Activated naive CD4-positive, alpha-beta T cell treated with anti-CD3 and anti-CD28 coated beads, Interleukin-2, amount 50 U/mL, for 16 hours (primary cell): ENCODE data around the gene KCNAB1.
A peak's percentile ranks its signal among the peaks of the same experiment; 100 is the strongest.
"Not testable (repeated sequence)": the region's sequence is repeated elsewhere in the genome, so short reads cannot be mapped to it uniquely, and the experiment has no call there.

Experiments
- DNase-seq: peaks from one replicate; pipeline ENCODE4 v3.0.0-alpha.2; 2020

Gene KCNAB1

DNA sequence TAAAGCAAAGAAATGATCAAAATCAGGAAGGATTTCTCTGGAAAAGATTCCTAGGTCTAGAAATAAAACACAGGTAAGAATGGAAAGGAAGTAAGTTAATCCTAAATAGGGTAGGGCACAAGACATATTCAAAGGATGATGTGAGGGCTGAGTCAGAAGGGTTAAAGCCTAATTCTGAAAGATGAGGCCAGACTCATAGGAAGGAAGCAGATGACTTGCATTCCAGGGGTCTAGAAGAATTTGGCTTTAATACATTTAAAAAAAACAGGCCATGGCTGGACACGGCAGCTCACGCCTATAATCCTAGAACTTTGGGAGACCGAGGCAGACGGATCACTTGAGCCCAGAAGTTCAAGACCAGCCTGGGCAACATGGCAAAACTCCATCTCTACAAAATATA, 431.4 kb downstream of the KCNAB1 start:
- no peak for DNase-seq

DNA sequence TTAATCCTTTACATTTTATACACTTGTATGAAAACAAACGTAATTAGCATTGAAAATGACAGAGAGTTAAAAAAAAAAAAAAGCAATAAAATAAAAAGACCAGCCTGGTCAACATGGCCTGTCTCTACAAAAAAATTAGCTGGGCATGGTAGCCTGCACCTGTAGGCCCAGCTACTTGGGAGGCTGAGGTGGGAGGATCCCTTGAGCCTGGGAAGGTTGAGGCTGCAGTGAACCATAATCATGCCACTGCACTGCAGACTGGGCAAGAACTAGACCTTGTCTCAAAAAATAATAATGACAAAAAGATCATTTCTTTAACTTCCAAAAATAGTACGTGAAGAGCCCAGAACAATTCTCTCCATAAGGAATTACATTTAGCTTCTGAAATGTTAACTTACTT, 432.6 kb downstream of the KCNAB1 start:
- DNase-seq = no peak

DNA sequence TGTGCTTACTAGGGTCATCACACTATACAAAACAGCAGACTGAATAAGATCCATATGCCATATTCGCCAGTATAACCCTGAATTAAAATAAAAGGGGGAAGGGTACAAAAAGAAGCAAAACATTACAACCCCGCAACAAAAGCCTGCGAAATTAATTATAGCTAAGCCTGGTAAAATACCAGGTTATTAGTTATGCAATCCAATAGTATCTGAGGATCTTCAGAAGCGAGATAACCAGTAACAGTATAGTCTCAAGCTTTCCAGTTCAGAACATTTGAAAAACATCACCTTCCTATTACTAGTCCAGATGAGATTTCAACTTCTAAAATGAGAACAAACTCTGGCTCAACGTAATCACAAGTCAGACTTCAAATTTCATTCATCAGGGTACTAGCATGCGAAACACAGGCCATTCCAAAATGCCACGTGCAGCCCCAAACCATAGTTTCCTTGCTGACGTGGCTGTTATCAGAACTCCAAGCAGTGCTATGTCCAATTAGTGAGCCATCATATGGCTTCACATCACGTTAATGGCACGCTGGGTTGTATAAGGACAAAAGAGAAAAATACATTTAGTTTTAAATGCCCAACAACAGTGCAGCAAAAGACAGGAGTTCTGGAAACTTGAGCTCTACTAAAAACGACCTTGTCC, 433.5 kb downstream of the KCNAB1 start:
- no peak for DNase-seq

DNA sequence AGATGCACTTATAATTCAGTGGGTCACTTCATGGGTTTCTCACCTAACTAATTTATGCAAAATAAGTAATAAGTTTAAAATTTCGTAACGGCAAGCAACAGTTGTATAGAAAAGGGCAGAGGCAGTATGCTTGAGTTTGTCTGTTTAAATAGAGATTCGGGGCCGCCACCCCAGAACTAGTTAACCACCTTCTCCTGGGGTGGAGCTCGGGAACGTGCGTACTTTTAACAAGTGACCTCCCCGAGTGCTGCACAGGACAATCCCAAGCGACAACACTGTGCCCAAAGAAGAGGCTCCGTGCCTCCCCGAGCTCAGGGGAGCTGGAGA, 434.1 kb downstream of the KCNAB1 start:
- no peak for DNase-seq

DNA sequence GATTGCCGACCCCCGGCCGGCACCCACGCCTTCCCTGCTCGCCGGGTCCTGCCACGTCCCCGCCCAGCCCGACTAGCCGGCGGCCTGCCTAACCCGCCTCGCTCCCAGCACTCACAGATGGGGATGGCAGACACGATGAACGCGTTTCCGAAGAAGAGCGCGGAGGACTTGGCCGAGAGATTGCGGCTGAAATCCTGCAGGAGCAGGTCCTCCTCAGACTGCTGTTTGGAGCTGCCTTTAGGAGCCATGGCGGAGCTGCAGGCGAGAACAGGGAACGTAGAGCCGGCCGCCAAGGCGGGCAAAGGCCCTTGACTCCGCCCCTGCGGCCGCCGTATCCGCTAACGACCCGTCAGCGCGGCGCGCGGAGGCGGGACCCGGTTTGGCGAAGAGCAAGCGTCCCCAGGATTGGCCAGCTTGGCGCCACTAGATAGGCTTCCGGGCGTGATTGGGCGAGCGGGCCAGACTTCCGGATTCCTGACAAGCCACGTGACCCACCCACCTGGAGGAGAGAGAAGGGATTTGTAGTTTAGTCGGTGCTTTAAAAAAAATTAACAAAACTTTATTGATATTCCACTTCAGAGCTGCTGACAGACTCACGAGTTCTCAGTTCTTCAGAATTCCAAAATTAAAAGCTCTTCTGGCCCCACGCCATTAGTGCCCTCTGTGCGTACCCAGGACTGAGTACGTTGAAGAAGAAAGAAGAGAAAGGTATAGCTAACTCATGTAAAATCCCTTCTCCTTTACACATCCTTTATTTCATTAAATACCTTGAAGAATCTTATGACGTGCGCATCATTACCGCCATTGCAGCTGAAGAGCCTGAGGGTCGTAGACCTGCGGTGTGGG, 434.7 kb downstream of the KCNAB1 start, which contains the start of gene SSR3:
Gene SSR3 (minus strand): TSS at position 276 of the 846 bp plus-strand sequence. CDS start 28 bp downstream, at position 248.
- peak; percentile 100 for DNase-seq

DNA sequence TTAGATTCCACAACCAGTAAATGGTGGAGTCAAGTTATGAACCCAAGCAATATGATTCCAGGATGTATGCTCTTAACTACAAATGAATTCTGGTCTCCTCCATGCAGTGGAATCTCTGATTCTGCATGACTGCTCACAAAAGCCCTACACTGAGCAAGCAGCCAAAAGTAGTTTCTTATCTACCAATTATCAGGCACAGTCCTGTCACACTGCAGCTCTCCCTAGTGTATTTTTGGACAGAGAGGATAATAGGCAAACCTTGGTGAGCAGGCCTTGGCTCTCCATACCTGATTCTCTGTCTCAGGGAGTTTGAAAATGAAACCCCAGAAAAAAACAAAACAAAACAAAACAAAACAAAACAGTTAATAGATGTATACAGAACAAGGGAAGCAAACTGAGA, 438.0 kb downstream of the KCNAB1 start:
- no peak for DNase-seq

DNA sequence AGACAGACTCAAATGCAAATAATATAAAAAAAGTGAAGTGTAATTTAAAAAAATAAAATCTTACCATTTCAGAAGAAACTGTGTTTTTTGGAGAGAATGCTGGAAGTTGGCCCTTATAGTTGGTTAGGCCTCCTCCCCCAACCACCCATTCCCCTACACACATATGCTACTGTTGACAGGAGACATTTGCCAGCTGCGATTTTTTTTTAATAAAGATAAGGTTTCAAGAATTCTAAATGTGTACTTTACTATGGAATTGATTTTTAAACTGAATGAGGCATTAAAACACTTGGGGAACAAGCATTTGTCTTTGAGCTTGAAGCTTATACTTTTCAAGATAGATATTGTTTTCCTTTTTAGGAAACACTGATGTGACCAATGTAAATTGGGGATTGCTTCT, 438.9 kb downstream of the KCNAB1 start:
- no peak for DNase-seq

DNA sequence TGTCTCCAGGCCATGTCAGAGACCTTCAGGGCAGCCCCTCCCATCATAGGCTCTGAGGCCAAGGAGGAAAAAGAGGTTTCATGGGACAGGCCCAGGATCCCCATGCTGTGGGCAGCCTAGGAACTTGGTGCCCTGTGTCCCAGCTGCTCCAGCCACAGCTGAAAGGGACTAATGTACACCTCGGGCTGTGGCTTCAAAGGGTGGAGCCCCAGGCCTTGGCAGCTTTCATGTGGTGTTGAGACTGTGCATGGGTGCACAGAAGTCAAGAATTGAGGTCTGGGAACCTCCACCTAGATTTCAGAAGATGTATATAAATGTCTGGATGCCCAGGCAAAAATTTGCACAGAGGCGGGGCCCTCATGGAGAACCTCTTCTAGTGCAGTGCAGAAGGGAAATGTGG, 441.2 kb downstream of the KCNAB1 start:
- DNase-seq = no peak

DNA sequence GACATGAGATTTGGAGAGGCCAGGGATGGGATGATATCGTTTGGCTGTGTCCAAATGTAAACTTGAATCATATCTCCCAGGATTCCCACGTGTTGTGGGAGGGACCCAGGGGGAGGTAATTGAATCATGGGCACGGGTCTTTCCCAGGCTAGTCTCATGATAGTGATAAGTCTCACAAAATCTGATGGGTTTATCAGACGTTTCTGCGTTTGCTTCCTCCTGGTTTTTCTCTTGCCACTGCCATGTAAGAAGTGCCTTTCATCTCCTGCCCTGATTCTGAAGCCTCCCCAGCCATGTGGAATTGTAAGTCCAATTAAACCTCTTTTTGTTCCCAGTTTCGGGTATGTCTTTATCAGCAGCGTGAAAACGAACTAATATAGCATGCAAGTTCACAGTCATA, 442.1 kb downstream of the KCNAB1 start:
- DNase-seq = not testable (repeated sequence)

DNA sequence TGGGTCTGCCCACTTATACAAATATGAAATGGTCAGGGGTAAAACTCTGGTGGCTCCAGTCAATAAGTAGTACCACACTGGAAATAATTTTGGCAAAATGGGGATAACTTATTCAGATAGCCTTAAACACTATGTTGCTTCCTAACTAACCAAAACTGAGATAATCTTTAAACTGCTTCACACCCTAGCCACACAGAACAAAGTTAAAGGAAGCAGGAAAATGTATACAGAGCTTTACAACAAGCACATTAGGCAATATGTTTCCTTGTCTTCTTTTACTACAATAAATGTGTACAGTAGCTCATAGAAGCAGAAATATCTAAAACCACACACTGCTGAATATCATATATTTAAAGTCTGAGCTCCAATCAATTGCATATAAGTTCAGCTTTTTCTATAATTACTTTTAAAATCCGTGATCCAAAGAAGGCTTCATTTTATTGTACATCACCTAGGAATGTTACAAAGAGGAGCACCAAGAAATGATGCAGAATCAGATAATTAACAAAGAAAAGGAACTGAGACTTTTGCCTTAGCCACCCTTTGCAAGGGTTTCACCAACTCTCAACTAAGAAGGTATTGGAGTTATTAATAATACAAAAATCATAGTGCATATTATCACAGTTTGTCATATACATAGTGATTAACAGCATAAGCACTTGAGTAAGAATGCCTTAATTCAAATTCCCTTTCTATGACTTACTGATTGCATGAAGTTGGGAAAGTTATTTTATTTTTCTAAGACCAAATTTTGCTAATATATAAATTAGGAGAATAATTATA, 443.7 kb downstream of the KCNAB1 start:
- DNase-seq = no peak

DNA sequence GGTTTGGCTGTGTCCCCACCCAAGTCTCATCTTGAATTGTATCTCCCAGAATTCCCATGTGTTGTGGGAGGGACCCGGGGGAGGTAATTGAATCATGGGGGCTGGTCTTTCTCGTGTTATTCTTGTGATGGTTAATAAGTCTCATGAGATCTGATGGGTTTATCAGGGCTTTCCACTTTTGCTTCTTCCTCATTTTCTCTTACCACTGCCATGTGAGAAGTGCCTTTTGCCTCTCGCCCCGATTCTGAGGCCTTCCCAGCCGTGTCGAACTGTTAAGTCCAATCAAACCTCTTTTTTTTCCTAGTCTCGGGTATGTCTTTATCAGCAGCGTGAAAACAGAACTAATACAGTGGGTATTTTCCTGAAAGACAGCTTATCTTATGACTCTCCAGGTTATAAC, 448.6 kb downstream of the KCNAB1 start:
- not testable (repeated sequence) for DNase-seq

DNA sequence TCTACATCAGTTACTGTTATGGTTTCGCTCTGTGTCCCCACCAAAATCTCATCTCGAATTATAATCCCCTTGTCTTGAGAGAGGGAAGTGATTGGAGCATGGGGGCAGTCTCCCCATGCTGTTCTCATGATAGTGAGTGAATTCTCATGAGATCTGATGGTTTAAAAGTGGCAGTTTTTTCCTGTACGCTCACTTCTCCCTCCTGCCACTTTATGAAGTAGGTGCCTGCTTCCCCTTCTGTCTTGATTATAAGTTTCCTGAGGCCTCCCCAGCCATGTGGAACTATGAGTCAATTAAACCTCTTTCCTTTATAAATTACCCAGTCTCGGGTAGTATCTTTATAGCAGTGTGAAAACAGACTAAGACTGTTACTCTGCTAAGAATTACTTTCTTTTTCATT, 449.5 kb downstream of the KCNAB1 start:
- not testable (repeated sequence) for DNase-seq

DNA sequence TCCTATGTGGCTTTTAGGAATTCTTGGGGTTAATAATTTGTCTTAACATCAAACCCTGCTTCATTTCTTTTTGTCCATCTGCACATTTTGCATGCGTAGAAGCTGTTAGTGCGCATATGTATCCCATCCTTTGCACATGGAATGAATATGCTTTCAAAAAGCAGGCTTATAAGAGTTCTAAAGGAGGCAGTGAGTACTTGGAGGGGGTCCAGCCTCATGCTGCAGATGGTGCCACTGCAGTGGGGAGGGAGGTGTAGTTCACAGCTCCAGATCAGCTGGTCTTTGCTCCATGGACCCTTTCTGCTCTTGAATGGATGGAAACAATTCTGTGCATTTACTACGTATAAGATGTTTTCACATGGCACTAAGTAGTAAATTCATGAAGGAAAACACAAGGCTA, 455.3 kb downstream of the KCNAB1 start:
- no peak for DNase-seq

DNA sequence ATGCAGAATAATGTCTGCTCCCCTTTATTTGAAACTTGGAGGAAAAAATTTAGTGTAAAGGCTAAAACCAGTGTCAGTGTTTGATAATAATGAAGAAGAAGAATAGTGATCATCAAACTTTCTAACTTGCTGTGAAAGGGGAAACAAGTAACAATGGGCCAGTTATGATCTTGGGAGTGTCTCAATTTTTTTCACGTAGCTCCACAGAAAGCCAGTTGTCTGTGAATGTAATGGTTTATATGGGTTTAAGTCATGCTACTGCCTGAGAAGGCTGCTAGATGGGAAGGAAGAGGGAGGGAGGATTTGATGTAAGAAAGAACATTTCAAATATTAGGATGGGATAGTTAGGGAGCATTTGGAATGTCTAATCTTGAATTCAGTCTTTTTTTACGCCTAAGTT, 455.7 kb downstream of the KCNAB1 start:
- no peak for DNase-seq

DNA sequence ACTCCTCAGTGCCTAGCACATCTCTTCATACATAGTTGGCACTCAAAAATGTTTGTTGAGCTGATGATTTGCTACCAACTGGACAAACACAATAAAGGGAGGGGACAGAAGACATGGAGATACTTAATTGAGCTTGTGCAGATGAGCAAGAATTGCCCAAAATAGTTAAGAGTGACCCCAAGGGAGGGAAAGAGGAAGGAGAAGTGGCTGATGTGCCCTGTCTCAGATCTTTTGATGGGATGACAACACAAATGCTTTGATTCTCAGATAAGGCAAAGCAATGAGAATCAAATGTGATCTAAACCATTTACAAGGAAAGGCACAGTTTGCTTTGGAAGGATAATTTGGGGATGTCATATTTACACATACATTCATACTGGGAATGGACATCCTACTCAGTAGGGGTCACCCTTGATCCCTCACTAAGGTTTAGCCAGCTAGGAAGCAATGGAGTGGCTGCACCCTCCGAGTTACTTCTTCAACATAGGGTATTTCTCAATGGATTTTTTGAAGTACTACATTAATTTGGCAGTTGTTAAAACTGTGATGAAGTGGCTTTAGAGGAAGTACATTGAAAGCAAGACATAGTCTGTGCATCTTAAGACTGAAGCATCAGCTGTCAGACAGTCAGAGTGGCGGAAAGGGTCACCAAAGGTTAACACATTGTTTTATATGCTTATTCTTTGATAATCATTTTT, 456.4 kb downstream of the KCNAB1 start:
- DNase-seq = no peak

DNA sequence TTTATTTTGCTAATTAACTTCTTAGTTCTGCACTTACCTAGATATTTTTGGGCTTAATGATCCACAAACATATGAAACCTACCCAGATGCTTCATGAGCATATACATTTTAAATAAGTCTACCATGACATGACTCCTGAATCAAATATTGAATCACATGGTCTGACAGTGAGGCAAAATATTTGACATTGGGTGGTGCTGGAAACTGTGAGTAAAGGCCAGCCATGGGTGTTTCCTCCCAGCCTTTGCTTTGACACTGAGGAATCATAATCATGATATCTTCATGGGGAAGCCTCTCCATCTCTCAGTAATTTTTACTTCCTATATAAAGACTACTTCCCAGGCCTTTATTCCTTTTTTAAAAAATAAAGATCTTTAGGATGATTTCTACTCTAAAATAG, 457.4 kb downstream of the KCNAB1 start:
- no peak for DNase-seq

DNA sequence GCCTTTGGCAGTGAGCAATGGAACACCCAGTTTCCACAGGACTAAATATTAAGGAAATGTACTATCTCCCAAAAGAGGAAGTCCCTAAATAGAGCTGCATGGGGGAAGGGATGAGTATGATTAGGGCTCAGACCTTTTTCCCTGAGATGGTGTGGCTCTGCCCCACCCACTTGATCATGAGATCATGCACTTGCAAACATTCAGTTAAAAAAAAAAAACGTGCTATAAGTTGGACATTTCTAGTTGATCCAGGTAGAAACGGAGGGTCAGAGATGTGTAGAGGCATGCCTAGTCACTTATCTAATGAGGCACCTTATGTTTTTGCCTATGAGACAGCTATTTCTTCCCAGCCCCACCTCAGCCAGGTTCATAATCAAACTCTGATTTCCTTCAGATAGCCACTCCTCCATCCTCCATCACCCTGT, 459.1 kb downstream of the KCNAB1 start:
- no peak for DNase-seq

DNA sequence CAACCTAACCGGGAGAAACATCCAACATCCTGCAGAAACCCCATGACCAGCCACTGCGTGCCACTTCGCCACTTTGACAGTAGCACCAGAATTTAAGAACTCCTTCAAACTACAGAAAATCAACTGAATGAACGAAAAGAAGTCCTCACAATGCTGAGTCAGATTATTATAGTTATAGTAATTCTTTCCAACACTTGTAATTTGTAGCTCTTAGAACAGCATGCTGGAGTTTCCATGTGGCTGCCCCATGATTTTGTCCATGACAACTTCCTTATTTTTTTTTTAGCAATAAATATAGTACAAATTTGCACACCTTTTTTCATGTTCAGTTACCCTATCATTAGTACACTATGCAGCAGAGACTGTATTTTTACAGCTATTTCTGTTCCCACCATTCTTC, 460.7 kb downstream of the KCNAB1 start:
- DNase-seq = no peak

DNA sequence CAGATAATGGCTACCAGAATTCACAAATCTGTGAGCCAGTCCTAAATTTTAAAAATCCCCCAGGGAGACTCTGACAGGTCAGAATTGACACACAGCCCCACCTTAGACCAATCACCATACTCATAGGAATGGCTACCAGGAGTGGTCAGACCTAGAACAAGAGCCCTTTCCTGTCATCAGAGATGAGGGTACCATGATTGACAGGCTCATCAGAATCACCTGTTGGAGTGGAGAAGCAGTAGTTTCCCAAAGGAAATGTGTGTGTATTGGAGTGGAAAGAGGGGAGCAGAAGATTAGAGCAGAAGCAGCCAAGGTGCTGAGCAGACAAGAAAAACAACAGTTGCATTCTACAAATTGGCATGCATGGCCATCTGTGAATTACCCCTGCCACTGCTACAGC, 461.6 kb downstream of the KCNAB1 start:
- no peak for DNase-seq

DNA sequence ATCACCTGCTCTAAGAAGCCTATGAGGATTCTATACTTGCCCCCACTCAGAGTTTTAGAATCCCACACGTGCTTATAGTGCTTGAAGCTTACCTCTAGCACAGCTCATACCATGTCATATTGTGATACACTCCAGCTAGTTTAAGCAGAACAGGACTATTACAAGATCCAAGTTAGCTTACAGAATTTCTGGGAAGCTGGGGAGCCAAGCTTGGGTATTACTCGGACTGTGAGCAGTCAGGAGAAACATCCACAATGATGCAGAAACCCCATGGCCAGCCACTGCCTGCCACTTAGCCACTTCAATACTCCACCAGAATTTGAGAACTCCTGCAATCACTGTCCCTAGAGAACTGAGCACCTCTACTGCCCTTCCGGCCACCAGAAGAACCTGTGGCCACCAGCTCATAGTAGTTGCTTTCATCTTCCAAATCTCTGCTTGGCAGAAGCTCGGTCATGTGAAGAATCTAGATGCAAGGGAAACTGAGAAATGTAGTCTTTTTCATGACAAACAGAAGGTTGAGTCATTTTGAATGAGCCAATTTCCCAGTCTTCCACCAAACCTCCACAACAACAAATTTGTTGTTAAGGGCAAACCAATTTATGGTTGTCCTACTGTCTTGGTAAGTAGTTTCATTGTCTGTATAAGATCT, 462.3 kb downstream of the KCNAB1 start:
- no peak for DNase-seq

DNA sequence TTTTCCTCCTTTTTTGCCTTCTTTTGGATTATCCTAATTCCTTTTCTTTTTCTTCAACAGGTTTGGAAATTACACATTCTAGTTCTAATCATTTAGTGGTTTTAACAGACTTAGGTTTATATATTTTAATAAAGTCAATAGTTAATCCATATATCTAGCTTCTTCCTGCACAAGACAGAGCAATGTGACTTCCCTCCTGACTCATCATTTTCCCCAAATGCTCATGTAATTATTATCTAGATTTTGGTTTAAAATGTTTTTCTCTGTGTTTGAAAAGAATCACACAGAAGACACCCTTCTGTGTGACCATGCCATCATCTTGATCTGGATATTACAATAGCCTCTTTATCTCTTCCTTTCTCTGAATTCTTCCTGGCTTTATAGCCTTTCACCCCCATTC, 463.1 kb downstream of the KCNAB1 start:
- no peak for DNase-seq

DNA sequence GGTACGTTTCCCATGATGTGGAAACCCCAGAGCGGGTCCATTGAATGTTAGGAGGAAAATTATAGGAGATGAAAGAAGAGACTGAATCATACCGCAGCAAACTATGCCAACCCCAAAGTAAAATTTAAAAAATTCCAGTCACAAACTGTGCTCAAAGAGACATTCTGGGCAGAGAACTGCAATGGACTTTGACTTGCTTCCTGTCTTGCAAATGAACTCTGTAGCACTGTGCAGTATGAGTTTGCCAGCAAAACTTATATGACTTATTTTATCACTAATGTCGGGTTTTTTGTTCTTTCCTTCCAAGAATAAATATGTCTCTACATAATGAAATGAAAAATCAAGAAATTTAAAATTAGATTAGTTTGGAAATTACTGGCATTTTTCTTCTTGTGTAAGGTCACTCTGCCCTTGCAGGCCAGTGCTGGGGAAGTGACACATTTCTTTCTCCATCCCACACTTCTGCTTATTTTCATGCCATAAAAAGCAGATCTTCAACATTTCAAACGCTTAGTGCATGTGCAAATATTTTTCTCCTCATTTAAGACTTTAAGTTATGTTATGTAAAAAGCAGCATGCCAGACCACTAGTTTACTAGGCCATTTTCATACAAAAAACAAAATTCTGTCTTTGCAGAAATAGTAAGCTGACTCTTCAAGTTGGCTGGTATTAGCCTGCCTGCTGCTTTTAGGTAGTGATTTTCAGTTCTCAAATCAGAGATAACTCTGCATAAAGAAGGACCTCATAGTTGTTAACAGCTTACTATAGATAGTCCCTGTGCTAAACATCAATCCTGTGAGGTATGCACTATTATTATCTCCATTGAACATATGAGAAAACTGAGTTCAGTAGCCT, 466.8 kb downstream of the KCNAB1 start:
- no peak for DNase-seq
